Stimulated activated CD4-positive, alpha-beta T cell treated with anti-CD3 and anti-CD28 coated beads, TNF-alpha, amount 100 ng/mL, for 24 hours (primary cell): ENCODE measurements around the gene MICAL3.
"Not testable (repeated sequence)": the region's sequence is repeated elsewhere in the genome, so short reads cannot be mapped to it uniquely, and the experiment has no call there.

Experiments used
- DNase-seq, 3 experiments: peaks; one replicate each; pipeline ENCODE4 v3.0.0-alpha.2; 2020; ENCODE audit warnings: low read depth in 3 of 3

Gene MICAL3

DNA sequence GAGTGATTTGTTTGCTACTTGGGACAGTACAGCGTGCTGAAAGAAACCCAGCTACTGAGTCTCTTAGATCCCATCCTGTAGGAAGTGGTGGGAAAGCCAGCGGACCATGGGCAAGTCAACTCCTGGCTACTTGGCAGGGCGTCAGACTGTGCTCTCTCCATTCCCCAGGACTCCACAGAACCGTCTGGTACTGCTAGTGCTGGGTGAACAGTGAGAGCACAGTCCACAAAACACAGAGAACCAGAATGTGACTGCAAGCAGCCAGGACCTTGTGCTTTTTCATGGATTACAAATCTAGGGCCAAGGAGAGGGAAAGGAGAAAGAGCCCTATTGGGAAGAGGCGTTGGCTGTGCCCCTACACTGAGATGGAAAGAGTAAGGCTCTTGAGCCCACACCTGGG, 260.3 kb downstream of the MICAL3 start:
- DNase-seq = no peak

DNA sequence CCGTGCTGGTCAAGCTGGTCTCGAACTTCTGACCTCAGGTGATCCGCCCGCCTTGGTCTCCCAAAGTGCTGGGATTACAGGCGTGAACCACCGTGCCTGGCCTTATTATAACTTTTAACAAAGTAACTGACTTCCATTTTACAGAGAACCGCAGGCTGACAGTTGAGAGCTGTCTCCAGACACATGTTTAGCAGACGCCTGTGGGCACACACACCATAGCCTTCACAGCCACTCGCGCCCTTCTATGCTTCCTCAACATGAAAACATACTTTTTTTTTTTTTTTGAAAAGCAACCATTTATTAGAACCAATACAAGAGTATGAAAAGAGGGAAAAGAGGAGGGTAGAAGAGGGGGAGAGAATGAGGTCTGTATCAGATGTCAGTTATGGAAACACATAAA, 260.9 kb downstream of the MICAL3 start:
- not testable (repeated sequence) for DNase-seq

DNA sequence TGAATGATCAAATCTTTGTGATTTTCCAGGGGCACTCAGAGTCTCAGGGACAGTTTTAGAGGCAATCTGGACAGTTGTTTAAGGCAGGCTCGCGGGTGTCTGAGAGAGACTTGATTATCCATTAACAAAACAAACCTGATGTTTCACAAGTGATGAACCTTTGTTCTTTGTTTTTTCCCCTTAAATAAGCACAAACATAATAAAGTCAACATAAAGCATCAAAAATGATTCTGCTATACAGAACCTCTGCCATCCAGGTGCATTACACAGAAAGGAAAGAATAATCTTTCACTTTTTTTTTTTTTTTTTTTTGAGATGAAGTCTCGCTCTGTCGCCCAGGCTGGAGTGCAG, 263.2 kb downstream of the MICAL3 start:
- no peak for DNase-seq

DNA sequence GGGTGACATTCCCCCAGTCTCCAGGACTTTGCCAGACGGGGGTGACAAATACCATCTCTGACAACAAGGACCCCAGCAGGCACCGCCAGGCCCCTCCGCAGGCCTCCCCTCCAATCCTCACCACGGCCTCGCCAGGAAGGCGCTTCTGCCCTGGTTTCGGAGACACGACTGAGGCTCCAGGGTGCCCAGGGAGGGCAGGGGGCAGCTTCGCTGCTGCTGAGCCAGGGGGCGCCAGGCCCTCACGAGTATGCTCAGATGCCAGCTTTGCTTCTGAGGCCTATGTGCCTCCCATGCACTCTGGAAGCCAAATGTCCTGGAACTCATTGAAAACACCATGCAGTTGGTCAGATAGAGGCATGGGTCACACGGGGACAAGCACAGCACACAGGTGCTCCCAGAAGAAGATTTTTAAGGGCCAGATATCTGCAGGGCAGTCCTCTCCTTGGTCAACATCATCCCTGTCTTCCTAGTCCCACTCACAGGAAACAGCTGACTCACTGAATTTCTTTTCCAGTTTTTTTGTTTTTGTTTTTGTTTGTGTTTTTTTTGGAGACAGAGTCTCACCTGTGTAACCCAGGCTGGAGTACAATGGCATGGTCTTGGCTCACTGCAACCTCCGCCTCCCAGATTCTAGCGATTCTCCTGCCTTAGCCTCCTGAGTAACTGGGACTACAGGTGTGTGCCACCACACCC, 270.0 kb downstream of the MICAL3 start:
- DNase-seq = no peak

DNA sequence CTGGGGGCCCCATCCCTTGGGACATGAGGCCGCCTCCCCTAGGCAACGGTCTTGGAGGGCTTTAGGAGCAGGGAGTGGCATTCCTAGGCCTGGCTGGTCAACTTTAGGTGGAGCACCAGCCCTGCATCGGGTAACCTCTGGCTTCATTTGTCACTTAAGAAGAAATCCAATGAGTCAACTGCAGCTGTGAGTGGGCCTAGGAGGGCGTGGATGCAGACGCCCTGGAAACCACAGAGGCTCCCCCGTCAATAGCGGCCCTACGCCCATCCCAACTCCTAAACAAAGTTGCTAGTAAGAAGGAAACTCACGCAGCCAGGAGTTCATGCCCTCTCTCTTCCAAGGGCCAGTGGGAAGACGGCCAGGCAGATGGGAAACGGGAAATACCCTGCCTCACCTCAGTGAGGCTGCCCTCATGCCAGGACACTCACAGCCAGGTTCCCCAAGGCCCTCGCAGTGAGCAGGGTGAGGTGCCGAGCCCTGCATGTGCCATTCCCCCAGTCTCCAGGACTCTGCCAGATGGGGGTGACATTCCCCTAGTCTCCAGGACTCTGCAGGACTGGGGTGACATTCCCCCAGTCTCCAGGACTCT, 270.9 kb downstream of the MICAL3 start:
- no peak for DNase-seq

DNA sequence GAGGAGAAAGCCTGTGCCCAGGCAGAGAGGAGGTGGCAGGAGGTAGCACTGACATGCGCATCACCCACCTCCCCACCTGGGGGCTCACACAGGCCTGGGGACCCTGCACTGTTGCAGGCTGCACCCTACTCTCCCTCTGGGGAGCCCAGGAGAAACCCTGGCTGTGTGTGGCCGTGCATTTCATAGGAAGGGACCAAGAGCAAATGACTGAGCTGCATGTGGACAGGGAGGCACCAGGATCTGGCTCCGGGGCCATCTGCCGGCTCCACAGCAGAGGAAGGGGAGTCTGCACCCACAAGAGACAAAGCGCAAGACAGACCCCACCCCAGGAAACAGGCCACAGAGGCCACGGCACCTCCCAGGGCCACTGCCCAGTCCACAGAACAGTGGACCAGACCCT, 272.8 kb downstream of the MICAL3 start:
- no peak for DNase-seq

DNA sequence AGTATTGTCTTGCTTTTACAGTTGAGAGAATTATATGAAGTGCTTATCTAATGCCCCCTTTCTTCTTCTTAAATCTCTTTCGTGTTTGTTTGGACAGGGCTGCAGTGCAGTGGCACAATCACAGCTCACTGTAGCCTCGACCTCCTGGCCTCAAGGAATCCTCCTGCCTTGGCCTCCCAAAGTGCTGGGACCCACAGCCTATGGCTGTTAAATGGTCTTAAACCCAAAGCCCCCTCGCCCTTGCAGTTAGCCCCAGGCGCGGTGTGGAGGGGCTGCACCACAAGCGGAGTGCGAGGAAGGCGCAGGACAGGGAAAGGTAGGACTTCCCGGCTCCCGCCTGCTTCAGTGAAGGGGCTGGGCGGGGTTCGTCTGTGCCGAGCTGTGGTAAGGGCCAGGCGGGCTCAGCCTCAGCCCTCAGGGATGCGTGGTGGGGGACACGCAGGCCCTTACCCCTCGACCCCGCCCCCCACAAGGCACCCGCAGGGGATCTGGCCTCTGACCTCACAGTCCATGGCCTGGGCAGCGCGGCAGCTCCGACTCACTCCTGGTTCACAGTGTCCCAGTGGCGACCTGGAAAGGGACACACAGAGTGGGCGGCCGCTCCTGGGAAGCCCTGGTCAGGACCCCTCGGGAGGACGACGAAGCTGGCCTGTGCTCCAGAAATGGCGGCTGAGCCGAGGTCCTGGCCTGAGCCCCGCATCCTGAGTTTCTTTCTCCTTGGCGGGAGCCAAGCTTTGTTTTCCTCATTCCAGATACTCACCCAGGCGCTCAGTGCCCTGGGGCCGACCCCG, 274.6 kb downstream of the MICAL3 start:
- no peak for DNase-seq

DNA sequence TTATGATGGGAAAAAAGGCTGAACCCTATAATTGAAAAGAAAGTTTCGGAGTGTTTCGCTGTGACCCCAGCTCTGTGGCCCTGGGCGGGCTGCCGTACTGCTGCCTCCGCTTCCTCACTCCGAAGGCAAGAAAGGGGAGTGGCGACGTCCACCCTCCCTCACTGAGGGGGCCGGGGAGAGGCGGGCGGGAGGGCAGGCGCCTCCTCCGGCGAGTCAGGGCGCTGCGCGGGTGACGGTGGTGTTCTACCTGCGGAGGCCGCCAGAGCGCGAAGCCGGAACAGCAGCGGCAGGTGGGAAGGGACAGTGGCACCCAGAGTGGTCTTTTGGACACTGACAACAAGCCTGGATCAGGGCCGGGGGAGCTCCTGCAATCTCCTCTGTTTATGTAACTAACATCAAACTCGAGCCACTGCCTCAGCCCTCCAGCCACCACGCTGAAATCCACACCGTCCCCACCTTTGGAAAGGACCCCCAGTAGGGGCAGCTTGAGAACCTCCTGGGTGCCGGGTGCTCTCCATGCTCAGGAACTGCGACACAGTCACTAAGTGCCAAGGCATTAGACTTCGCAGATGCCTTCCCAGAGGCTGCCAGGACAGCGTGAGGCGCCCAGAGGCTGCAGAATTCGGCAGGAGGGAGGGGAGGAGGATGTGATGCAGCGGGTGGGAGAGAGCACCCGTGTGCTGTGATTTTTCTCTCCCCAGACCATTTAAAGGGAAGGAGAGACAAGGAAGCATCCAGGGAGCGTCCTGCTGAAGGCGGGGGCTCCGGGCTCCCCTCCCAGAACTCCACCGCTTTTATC, 275.6 kb downstream of the MICAL3 start:
- DNase-seq = no peak

DNA sequence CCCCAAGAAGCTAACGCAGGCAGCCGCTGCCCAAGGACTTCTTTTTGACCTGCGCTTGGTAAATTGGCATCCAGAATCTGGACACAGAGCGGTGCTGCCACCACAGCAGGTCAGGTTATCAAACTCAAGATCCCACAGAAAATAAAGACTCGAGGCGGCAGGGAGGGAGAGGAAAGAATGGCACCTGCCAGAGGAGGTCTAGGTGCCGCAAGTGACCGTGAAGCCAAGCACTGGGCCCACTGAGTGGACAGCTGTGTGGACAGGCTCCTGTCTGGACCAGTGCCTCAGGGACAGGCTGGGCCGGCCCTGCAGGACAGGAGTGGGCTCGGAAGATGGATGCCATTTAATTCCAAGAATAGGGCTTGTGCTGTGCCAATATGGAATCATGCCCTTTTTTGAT, 277.4 kb downstream of the MICAL3 start:
- DNase-seq = no peak

DNA sequence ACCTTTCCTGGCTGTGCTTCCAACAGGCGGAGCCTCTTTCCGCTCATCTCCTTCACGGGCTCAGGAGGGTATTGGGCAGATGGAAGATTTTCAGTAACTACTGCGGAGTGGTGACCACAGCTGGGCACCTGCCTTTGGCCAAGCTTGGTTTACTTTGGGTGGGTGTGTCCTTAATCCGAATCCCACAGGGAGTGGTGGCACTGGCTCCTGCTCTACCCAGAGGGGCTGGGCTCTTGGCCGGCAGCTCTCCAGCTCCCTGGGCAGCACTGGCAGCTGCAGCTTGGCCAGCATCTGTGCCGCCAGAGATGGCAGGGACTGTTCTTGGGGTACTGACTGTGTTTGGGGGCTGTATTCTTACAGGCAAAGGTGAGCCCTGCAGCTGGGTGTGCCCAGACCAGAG, 279.9 kb downstream of the MICAL3 start:
- DNase-seq = no peak

DNA sequence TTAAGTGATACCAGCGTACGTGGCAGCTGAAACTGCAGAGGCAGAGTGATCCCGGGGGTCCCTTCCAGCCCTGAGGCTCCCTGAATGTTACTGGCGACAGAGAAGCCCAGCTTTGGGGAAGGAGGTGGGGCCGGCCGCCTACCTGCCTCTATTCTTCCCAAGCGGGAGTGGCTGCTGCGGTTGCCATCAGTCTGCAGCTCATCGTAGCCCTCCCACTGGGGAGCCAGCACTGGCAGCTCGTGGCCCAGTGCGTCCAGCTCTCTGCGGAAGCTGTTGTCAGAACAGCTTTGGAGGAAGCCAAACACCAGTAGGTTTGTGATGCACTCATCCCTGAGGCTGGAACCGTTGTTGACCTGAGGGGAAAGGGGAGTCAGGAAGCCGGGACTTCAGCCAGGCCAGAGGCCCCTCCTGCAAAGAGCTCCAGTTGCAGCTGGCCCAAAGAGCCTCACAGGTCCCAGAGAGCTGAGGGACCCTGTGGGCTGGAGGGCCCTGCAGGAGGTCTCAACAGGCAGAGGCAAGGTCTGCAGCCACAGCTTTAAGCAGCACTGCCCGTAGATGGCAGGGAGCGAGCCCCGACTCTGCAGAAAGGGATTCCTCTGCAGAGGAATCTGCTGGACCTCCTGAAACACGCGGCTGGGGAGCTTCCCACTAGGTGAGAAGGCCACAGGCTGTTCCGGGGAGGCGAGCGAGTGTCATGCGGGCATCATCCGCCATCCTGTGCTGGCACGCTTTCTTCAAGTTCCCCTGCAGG, 280.5 kb downstream of the MICAL3 start:
- DNase-seq = no peak

DNA sequence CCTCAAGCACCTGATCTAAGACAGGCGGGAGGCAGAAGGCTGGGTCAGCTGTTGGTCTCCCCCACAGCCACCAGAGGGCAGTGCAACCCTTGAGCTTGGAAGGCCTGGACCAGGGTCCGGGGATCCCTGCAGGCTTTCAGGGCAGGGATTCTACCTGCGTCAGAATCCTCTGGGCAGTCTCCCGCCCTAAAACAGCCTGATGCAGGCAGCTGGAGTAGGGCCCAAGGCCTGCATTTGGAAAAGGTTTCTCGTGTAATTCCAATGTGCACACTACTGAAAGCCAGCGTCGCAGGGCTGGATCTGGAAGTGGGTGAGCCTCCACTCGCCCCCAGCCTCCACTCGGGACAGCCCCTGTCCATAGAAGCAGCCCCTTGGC, 281.8 kb downstream of the MICAL3 start:
- DNase-seq = peak; percentile 43 to 69 (median 59)

DNA sequence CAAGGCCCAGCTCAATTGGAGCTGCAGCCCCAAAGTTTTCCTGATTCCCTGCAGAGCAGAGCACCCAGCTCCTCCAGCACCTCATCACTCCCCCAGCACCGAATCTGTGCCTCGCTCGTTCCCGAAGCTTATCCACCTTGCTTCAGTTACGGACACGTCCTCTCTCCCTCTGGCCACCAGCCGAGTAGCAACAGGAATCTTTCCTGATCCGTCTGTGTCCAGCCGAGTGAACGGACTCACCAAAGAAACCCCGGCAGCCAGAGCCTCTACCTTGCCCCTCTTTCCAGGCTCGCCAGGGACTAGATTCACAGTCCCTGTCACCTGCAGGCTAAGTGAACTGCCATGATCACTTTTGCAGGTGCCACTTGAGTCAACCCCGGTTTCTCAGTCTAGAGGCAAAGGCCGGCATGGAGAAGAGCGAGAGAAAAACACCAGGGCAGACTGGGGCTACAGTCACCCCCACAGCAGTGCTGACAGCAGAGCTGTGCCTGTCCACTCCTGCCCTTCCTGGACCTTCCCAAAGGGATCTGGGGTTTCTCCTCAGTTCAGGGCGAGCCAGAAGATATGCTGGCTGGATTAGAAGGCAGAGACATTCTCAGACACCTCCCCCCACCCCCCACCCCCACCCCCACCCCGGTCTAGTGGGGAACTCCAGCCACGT, 282.4 kb downstream of the MICAL3 start:
- DNase-seq = no peak

DNA sequence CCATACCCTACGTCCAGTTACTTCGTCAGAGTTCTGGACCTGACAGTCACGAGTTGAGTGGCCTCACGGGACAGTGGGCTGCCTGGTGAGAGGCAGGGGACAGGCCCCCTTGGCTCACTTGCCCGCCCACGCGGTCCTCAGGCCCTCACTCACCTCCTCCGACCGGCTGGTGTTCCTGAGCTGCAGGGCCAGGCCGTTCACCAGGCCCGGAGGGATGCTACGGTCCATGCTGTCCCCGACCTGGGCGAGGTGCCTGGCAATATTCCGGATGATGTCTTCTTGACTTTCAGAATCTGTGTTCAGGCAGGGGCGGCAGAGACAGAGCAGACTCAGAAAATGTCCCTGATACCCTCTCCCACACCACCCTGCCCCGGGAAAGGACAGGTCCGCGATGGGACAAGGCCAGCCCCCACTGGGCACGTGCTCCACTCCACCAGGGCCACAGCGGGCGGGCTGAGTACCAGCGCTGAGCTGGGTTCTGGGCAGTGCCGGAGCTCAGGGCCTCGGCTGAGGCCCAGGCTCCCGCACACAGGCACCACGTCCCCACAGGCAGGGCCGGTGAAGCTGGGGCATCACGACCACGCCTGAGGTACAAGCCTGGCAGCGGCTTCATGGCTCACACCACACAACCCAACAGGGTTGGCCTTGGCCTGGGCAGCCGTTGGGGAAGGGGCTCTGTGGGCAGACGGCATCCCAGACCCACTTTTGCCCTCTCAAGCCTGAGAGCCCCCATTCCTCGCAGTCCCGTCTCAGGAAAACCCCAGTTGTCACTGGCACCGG, 285.0 kb downstream of the MICAL3 start:
- DNase-seq = no peak

DNA sequence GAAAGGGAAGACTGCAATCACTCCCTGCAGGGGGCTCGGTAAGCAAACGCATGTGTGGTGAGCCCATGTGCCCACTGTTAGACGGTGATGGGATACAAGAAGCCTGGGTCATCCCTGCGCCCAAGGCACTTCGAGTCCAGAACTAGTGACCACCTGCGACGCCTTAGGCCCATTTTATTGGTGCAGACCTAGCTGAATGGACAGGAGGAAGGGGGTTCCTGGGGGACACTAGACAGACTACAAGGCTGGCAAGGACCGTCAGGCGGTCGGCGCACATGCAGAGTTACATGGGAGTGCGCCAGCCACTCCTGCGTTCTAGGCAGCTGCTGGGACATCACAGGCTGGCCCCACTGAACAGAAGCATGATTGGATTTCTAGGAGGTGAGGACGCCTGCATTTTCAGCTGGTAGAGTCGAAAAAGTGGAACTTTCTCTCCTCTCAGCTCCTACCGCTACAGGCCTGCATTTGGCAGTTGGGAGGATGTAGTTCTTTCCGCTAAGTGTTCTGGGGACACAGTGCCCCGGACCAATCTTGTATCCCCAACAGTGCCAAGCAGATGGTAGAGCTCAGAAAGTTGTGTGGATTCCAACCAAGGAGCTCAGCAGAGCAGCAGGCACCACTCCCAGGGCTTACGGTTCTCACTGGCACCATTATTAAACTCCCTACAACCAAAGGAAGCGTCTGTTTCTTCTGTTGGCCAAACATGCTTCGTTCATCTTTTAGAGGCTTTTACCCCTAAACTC, 285.8 kb downstream of the MICAL3 start:
- no peak for DNase-seq
